Nephron (organoid): Measurements from ENCODE around the gene ATXN7L1.
"Not testable (repeated sequence)": the region's sequence is repeated elsewhere in the genome, so short reads cannot be mapped to it uniquely, and the experiment has no call there.

Experiments used
- H3K27ac Mint-ChIP-seq, 3 experiments: 2 replicates each; pipeline ENCODE4 v1.8.0; 2020; ENCODE audit warnings: mixed read lengths in 3 of 3, mild to moderate bottlenecking in 2 of 3, moderate library complexity in 1 of 3
- H3K27me3 Mint-ChIP-seq: 2 replicates; pipeline ENCODE4 v1.8.0; 2021; ENCODE audit warnings: low read depth, mild to moderate bottlenecking, moderate library complexity, mixed read lengths
- H3K36me3 Mint-ChIP-seq: 2 replicates; pipeline ENCODE4 v1.8.0; 2020; ENCODE audit warnings: low read depth, mixed read lengths
- H3K4me1 Mint-ChIP-seq: 2 replicates; pipeline ENCODE4 v1.8.0; 2020; ENCODE audit warnings: mixed read lengths
- H3K4me3 Mint-ChIP-seq, 3 experiments: 2 replicates each; pipeline ENCODE4 v1.8.0; 2020; ENCODE audit warnings: mild to moderate bottlenecking in 3 of 3, mixed read lengths in 3 of 3, moderate library complexity in 2 of 3
- H3K9me3 Mint-ChIP-seq: 2 replicates; pipeline ENCODE4 v1.8.0; 2020; ENCODE audit warnings: mixed read lengths
- TF ChIP-seq, protein P1 (sequence below), 3 experiments: fragments of 200-600 bp; sonication (generic); IDR thresholded peaks; one replicate each; pipeline ENCODE4 v1.5.0; 2021; ENCODE audit warnings: antibody characterized with exemption in 3 of 3; ENCODE audit not compliant: unreplicated experiment in 3 of 3

ATXN7L1 gene

DNA sequence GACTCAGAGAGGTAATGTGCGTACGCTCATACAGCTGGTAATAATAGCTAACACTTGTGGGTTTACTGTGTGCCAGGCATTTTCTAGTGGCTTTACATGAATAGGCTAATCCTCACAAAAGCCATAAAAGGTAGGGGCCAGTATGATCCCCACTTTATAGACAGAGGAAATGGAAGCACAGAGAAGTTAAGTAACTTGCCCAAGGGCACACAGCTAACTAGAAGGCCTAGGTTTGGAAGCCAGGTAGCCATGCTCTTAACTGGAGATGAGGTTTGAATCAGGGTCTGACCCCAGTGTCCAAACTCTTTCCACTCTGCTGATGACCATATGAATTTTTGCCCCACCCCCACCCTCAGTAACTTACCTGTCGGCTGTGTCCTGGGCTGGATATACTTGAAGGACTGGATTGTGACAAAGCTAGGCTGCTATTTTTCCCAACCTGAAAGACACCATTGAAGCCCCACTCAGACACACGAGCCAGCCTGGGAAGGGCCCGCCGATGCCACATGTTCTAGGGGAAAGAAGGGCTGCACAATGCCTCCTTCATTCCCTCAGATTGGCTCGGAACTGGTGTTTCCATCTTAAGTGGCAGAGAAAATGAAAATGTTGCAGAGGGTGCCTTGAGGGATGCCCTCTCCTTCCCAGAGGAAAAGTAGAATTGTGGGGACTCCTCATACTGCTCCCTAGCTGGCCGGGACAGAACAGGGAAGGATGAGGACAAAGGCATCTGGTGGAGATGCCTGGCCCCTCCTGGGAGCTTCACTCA is 266.1 kb downstream of the ATXN7L1 start:
- H3K9me3 Mint-ChIP-seq: no peaks in the 10 kb centered on the region
- H3K4me3 Mint-ChIP-seq: no peak overlapping the region
- H3K4me1 Mint-ChIP-seq: no peaks in the 10 kb centered on the region
- no peaks in the 10 kb centered on the region for H3K27me3 Mint-ChIP-seq
- H3K36me3 Mint-ChIP-seq: peaks cover 16% of the 10 kb centered on the region
- H3K27ac Mint-ChIP-seq: no peak overlapping the region
- TF ChIP-seq, protein P1, sequence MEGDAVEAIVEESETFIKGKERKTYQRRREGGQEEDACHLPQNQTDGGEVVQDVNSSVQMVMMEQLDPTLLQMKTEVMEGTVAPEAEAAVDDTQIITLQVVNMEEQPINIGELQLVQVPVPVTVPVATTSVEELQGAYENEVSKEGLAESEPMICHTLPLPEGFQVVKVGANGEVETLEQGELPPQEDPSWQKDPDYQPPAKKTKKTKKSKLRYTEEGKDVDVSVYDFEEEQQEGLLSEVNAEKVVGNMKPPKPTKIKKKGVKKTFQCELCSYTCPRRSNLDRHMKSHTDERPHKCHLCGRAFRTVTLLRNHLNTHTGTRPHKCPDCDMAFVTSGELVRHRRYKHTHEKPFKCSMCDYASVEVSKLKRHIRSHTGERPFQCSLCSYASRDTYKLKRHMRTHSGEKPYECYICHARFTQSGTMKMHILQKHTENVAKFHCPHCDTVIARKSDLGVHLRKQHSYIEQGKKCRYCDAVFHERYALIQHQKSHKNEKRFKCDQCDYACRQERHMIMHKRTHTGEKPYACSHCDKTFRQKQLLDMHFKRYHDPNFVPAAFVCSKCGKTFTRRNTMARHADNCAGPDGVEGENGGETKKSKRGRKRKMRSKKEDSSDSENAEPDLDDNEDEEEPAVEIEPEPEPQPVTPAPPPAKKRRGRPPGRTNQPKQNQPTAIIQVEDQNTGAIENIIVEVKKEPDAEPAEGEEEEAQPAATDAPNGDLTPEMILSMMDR (IDR thresholded peaks at IDR 0.05; ENCODE audit: unreplicated experiment in 3 of 3): no peak

DNA sequence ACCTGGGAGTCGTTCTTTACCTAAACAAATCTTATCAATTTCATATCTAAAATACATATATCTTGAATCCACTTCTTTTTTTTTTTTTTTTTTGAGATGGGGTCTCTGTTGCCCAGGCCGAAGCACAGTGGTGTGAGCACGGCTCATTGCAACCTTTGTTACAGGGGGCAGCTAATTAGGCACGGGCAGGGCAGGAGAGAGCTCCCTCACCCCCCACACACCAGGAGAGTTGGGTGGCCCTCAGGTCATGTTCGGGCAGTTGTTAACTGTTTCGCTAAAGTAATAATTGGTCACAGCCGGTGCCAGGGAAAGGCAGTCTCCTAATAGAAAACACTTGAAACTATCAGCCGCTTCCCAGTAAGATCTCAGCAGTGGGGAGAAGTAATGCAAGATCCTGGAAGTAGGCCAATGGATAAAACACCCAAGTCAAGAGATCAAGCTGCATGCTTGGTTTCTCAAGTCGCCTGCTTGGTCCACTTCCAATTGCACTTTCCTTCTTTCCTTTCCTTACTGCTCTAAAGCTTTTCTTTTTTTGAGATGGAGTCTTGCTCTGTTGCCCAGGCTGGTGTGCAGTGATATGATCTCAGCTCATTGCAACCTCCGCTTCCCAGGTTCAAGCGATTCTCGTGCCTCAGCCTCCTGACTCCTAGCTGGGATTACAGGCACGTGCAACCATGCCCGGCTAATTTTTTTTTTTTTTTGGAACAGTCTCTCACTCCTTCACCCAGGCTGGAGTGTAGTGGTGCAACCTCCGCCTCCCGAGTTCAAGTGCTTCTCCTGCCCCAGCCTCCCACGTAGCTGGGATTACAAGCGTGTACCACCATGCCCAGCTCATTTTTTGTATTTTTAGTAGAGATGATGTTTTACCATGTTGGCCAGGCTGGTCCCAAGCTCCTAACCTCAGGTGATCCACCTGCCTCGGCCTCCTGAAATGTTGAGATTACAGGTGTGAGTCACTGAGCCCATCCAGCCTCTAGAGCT is 273.8 kb downstream of the ATXN7L1 start:
- no peaks in the 10 kb centered on the region for H3K9me3 Mint-ChIP-seq
- no peak overlapping the region for H3K27ac Mint-ChIP-seq
- peaks cover 6% of the 10 kb centered on the region for H3K4me1 Mint-ChIP-seq
- no peaks in the 10 kb centered on the region for H3K27me3 Mint-ChIP-seq
- H3K36me3 Mint-ChIP-seq: peaks cover 4% of the 10 kb centered on the region
- no peak overlapping the region for H3K4me3 Mint-ChIP-seq
- TF ChIP-seq, protein P1 (IDR thresholded peaks at IDR 0.05; ENCODE audit: unreplicated experiment in 3 of 3): no peak

DNA sequence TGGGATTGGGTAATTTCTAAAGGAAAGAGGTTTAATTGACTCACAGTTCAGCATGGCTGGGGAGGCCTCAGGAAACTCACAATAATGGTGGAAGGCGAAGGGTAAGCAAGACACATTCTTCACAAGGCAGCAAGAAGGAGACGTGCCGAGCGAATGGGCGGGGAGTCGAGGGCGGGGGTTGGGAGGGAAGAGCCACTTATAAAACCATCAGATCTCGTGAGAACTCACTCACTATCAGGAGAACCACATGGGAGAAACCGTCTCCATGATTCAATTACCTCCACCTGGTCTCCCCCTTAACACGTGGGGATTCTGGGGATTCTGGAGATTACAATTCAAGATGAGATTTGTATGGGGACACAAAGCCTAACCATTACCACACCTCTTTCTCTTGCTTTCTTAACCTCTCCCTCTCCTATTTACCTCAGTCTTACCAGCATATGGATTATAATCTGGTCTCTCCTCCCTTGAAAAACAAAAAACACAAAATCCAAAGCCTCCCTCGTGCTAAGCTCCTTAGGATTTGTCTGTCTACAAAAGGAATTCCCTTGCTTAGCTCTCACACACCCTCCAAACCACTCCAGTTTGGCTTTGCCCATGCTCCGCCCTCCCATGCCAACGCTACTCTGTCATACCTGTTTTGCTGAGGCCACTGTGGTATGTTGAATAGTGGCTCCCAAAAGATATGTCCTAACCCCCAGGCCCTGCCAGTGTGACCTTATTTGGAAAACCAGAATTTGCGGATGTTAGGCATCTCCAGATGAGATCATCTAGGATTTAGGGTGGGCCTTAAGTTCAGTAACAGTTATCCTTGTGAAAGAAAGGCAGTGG is 275.5 kb downstream of the ATXN7L1 start:
- H3K4me1 Mint-ChIP-seq: peaks cover 6% of the 10 kb centered on the region
- H3K27ac Mint-ChIP-seq: no peak overlapping the region
- TF ChIP-seq, protein P1 (IDR thresholded peaks at IDR 0.05; ENCODE audit: unreplicated experiment in 3 of 3): no peak
- H3K9me3 Mint-ChIP-seq: no peaks in the 10 kb centered on the region
- H3K27me3 Mint-ChIP-seq: no peaks in the 10 kb centered on the region
- H3K4me3 Mint-ChIP-seq: no peak overlapping the region
- peaks cover 4% of the 10 kb centered on the region for H3K36me3 Mint-ChIP-seq

DNA sequence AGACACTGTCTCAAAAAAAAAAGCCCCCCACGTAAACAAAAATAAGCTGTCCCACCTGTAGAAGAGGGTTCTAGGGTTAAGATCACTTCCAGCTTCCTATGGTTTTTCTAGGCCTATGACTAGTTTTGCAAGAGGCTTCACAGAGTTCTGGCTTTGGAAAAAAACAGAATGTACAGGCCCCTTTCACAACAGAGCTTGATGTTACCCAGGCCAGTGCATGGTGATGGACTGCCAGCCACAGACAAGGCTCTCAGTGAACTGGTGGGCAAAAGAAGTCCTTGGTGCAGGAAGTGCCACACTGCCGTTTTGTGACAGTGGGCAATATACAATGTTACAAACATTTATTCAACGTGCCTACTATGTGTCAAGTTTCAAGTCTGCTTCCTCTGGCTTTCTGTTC is 276.8 kb downstream of the ATXN7L1 start:
- TF ChIP-seq, protein P1 (IDR thresholded peaks at IDR 0.05; ENCODE audit: unreplicated experiment in 3 of 3): no peak
- Mint-ChIP-seq H3K36me3 (peaks cover 4% of the 10 kb centered on the region), H3K27me3 (no peaks in the 10 kb centered on the region), H3K4me1 (peaks cover 6% of the 10 kb centered on the region), H3K27ac (no peak overlapping the region), H3K9me3 (no peaks in the 10 kb centered on the region), H3K4me3 (no peak overlapping the region)

DNA sequence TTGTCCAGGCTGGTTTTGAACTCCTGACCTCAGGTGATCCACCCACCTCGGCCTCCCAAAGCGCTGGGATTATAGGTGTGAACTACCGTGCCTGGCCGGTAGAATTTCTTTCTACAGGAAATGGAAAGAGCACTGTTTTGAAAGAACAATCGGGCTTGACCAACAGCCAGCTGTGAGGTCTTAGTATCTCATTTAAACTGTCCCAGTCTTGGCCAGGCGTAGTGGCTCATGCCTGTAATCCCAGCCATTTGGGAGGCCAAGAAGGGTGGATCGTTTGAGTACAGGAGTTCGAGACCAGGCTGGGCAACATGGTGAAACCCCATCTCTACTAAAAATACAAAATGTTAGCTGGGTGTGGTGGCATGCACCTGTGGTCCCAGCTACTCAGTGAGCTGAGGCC is 277.3 kb downstream of the ATXN7L1 start:
- not testable (repeated sequence) for H3K4me1 Mint-ChIP-seq, H3K4me3 Mint-ChIP-seq, H3K27ac Mint-ChIP-seq, H3K27me3 Mint-ChIP-seq, H3K9me3 Mint-ChIP-seq, H3K36me3 Mint-ChIP-seq

DNA sequence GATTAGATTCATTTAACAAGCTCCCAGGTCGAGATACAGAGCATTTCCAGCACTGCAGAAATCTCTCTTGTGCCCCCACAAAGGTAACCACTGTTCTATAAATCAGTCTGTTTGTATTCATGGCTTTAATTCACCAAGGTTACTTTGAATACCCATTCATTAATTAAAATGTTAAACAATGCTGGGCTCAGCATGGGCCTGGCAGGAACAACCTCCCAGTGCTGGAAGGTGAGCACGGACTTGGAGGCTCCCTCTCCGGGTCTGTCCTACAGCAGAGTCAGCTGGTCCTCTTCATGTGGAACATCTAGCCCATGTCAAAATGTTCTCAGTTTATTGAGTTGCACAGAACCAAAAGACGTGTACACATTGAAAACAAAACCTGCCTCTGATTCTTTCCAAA is 279.5 kb downstream of the ATXN7L1 start:
- TF ChIP-seq, protein P1 (IDR thresholded peaks at IDR 0.05; ENCODE audit: unreplicated experiment in 3 of 3): no peak
- H3K27ac Mint-ChIP-seq: no peak overlapping the region
- H3K4me1 Mint-ChIP-seq: no peaks in the 10 kb centered on the region
- no peaks in the 10 kb centered on the region for H3K27me3 Mint-ChIP-seq
- H3K9me3 Mint-ChIP-seq: no peaks in the 10 kb centered on the region
- no peak overlapping the region for H3K4me3 Mint-ChIP-seq
- no peaks in the 10 kb centered on the region for H3K36me3 Mint-ChIP-seq
